Mesodermal cell (in vitro differentiated cells): Measurements from ENCODE around the gene AIRE.

Experiments used
- H3K27ac ChIP-seq: 2 replicates; pipeline ENCODE4 v1.7.0; 2013; ENCODE audit warnings: mild to moderate bottlenecking, low read depth, low read length, moderate library complexity; ENCODE audit not compliant: severe bottlenecking
- H3K36me3 ChIP-seq: 2 replicates; pipeline ENCODE4 v1.7.1; 2013; ENCODE audit warnings: mild to moderate bottlenecking, low read length, moderate library complexity; ENCODE audit not compliant: control insufficient read depth, insufficient read depth
- H3K4me1 ChIP-seq: one replicate; pipeline ENCODE4 v1.7.1; 2013; ENCODE audit warnings: mild to moderate bottlenecking, low read length; ENCODE audit not compliant: insufficient read depth, control insufficient read depth, poor library complexity, severe bottlenecking
- H3K4me3 ChIP-seq: 2 replicates; pipeline ENCODE4 v1.7.0; 2013; ENCODE audit warnings: low read length, control low read depth, mild to moderate bottlenecking; ENCODE audit not compliant: insufficient read depth, poor library complexity, severe bottlenecking; ENCODE audit errors: extremely low read depth
- H3K9me3 ChIP-seq: 2 replicates; pipeline ENCODE4 v1.7.1; 2013; ENCODE audit warnings: mild to moderate bottlenecking, low read length, moderate library complexity; ENCODE audit not compliant: control insufficient read depth
- WGBS, 2 experiments: methylation state at CpG; one replicate each; pipeline ENCODE4 v1.1.5; 2013; ENCODE audit warnings: missing lambda C conversion rate in 2 of 2; ENCODE audit not compliant: insufficient coverage in 2 of 2; 5-methylcytosine and 5-hydroxymethylcytosine counted together

AIRE gene

GRCh38 chr21:44286716-44287632, 1.3 kb downstream of the AIRE start:
- 74 to 78% methylated on average over 18 to 27 of the region's 31 CpGs for WGBS, 2 experiments
- H3K27ac ChIP-seq: no peak overlapping the region
- H3K4me3 ChIP-seq: no peak overlapping the region
- peaks cover 12% of the 10 kb centered on the region for H3K4me1 ChIP-seq
- no peaks in the 10 kb centered on the region for H3K9me3 ChIP-seq
- H3K36me3 ChIP-seq: no peaks in the 10 kb centered on the region

GRCh38 chr21:44288251-44289110, 2.8 kb downstream of the AIRE start:
- H3K9me3 ChIP-seq: no peaks in the 10 kb centered on the region
- H3K27ac ChIP-seq: no peak overlapping the region
- no peak overlapping the region for H3K4me3 ChIP-seq
- WGBS, 2 experiments: 90 to 92% methylated on average over 21 to 22 of the region's 23 CpGs
- peaks cover 12% of the 10 kb centered on the region for H3K4me1 ChIP-seq
- H3K36me3 ChIP-seq: no peaks in the 10 kb centered on the region

GRCh38 chr21:44289381-44290010, 3.8 kb downstream of the AIRE start:
- 80 to 89% methylated on average over 19 to 24 of the region's 24 CpGs for WGBS, 2 experiments
- Histone ChIP-seq H3K4me3 (no peak overlapping the region), H3K36me3 (no peaks in the 10 kb centered on the region), H3K4me1 (peaks cover 5% of the 10 kb centered on the region), H3K27ac (no peak overlapping the region), H3K9me3 (no peaks in the 10 kb centered on the region)

DNA sequence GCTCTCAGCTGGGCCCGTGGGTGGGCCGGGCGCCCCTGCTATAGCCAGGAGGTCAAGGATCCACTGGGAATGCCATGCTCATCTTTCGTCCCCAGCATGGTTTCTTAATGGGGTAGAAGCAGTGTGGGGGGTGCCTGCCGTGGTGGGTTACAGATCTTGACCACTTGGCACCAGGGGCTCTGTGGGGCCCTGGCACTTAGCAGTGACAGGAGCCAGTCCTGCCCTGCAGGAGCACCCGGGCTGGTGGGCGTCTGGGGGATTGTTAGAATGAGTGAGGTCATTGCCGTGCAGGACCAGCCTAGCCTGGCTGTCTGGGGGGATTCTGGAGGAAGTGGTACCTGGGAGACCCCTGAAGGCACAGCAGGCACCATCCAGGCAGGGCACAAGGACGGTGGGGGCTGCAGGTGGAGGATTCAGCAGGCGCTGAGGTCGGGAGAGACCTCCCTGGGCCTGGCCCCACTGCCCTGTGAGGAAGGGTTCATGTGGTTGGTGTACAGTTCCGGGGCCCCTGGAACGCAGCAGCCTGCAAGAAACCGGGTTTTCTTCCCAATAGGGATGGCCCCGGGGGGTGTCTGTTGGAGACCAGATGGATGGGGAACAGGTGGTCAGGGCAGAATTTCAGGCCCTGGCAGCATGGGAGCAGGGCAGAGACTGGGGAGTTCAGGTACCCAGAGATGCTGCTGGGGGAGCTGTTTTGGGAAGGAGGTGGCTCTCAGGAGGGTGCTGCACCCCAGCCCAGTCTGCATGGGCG, 4.8 kb downstream of the AIRE start:
- Histone ChIP-seq H3K9me3 (no peaks in the 10 kb centered on the region), H3K4me3 (no peak overlapping the region), H3K27ac (no peak overlapping the region), H3K36me3 (no peaks in the 10 kb centered on the region), H3K4me1 (no peaks in the 10 kb centered on the region)
- WGBS, 2 experiments: 84 to 89% methylated on average over 13 to 16 of the region's 16 CpGs

- H3K27ac ChIP-seq: no peak overlapping the region
Observed at GRCh38 chr21:44291078-44291935, 5.6 kb downstream of the AIRE start.

DNA sequence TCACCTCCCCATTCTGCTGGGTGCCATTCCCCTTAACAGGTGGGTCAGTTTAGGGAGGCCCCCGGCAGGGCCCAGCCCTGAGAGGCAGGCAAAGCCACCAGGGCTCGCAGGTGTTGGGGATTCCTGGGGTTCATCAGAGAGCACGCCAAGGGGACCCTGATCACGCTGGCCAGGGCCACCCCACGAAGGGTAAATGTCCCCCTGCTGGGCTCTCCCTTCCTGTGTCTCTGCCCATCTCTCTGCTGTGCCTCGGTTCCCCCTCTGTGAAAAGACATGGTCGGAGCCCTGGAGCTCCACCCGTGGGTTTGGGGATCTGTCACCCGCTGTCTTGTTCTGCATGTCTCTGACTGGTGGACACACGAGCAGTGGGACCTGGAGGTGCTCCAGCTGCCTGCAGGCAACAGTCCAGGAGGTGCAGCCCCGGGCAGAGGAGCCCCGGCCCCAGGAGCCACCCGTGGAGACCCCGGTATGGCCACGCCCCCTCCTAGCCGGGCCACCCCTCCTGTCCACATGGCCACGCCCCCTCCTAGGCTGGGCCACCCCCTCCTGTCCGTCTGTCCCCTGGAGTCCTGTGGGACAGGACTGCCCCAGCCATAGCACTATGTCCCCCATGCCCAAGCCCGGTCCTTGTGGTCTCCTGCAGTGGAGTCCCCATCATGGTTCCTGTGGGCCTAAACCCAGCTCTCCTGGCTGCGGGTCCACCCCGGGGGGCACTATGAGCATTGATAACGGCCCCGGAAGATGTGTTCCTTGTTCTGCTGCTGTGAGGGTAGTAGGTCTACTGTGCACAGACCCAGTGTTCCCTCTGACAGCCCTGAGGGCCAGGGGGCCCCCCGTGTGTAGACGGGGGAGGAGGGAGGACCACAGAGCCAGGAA, 6.5 kb downstream of the AIRE start:
- no peaks in the 10 kb centered on the region for H3K36me3 ChIP-seq
- H3K9me3 ChIP-seq: no peaks in the 10 kb centered on the region
- WGBS, 2 experiments: 73 to 85% methylated on average over 15 to 22 of the region's 25 CpGs
- no peaks in the 10 kb centered on the region for H3K4me1 ChIP-seq
- no peak overlapping the region for H3K27ac ChIP-seq
- no peak overlapping the region for H3K4me3 ChIP-seq

More at GRCh38 chr21:44291078-44291935, 5.6 kb downstream of the AIRE start:
- Histone ChIP-seq H3K4me3 (no peak overlapping the region), H3K36me3 (no peaks in the 10 kb centered on the region), H3K9me3 (no peaks in the 10 kb centered on the region), H3K4me1 (no peaks in the 10 kb centered on the region)
- WGBS, 2 experiments: 86 to 88% methylated on average over 19 to 26 of the region's 33 CpGs

- Histone ChIP-seq H3K4me3 (no peak overlapping the region), H3K4me1 (no peaks in the 10 kb centered on the region)
- 87 to 94% methylated on average over 11 to 12 of the region's 15 CpGs for WGBS, 2 experiments
Observed at GRCh38 chr21:44292812-44293195, 7.1 kb downstream of the AIRE start.

DNA sequence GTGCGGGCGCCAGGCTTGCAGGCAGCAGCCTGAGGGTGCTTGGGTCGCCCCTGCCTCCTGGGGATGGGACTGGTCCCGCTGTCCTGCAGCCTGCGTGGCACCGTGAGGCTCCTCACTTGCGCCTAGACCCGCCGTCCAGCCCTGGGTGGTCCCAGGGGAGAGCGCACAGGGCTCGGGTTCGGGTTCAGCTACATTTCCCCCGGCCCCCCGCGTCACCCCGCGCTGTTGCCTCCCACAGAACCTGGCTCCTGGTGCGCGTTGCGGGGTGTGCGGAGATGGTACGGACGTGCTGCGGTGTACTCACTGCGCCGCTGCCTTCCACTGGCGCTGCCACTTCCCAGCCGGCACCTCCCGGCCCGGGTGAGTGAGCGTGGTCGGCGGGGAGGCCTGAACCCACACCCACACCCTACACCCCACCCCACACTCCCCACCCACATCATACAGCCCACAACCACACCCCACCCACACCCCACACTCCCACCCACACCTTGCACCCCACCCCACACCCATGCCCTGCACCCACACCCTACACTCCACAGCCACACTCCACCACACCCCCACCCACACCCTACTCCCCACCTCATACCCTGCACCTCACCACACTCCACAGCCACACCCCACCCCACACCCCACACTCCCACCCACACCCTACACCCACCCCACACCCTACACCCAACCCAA, 8.0 kb downstream of the AIRE start:
- Histone ChIP-seq H3K4me1 (no peaks in the 10 kb centered on the region), H3K36me3 (no peaks in the 10 kb centered on the region), H3K4me3 (no peak overlapping the region), H3K27ac (no peak overlapping the region), H3K9me3 (no peaks in the 10 kb centered on the region)
- 91 to 92% methylated on average over 30 to 33 of the region's 33 CpGs for WGBS, 2 experiments

More at GRCh38 chr21:44292812-44293195, 7.1 kb downstream of the AIRE start:
- Histone ChIP-seq H3K36me3 (no peaks in the 10 kb centered on the region), H3K9me3 (no peaks in the 10 kb centered on the region), H3K27ac (no peak overlapping the region)
